ENCODE data around the gene HBZ. TPM values are rescaled to one million over a fixed set of nuclear protein-coding genes. Genes with fewer than 3 reads are reported as not detected.

Gene HBZ
- total and polyA plus RNA-seq, 2 of the 8 experiments (the other 6 are each of a cell fraction or from before 2014, with no cell fraction given): 0.12 TPM; not detected in 1

DNA sequence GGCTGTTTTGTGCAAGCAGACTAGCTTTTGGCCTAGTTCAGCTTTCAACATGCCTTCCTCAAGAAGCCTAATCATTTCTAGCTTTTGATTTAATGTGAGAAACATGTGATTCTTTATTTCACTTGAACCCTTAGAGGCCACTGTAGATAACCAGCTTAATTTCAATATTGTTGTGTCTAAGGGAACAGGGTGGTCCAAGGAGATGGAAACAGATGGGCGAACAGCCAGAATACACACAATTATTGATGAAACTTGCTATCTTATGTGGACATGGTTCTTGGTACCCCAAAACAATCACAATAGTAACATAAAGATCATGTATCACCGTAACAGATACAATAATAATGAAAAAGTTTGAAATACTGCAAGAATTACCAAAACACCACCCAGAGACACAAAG, 18.7 kb upstream of the HBZ start:
- no peak overlapping the region for H3K4me2 ChIP-seq (ENCODE audit: insufficient read depth in 1 of 2, low read depth in 2 of 2, low read length in 2 of 2)
- peaks cover 2% of the 10 kb centered on the region for H3K79me1 ChIP-seq (ENCODE audit: low read depth, low read length)
- no peaks in the 10 kb centered on the region for H3K23me2 ChIP-seq (ENCODE audit: low read depth, low read length)
- no peak overlapping the region for H3K4ac ChIP-seq (replicated peaks; ENCODE audit: insufficient read length, low read depth, low read length)
- no peaks in the 10 kb centered on the region for H3K9me3 ChIP-seq (ENCODE audit: insufficient read depth in 2 of 2, low read depth in 1 of 2, low read length in 1 of 2)
- no peak overlapping the region for H2BK15ac ChIP-seq (ENCODE audit: low read length)
- no peak overlapping the region for H2AK5ac ChIP-seq (ENCODE audit: low read depth, low read length)
- no peak overlapping the region for H2AFZ ChIP-seq (ENCODE audit: low read length)
- H3K56ac ChIP-seq (replicated peaks; ENCODE audit: insufficient read length, low read depth, low read length): no peak overlapping the region
- no peak overlapping the region for H3K9ac ChIP-seq (replicated peaks in 1 of 4; ENCODE audit: extremely low read depth in 1 of 4, low read depth in 3 of 4, low read length in 3 of 4)
- no peak overlapping the region for H3K4me3 ChIP-seq (ENCODE audit: extremely low read depth in 1 of 4, insufficient read depth in 2 of 4, low read depth in 3 of 4, low read length in 4 of 4)
- FAIRE-seq (no peak), DNase-seq (ENCODE audit: low read depth in 1 of 2, low spot score in 2 of 2) (no peak)
- H2BK120ac ChIP-seq (replicated peaks; ENCODE audit: low read depth, low read length): no peak overlapping the region
- H3K23ac ChIP-seq (ENCODE audit: insufficient read length): no peak overlapping the region
- no peak overlapping the region for H2BK12ac ChIP-seq (ENCODE audit: low read depth, low read length)
- H4K20me1 ChIP-seq (replicated peaks in 1 of 2; ENCODE audit: control insufficient read depth in 1 of 2, insufficient read depth in 2 of 2, low read length in 2 of 2): no peaks in the 10 kb centered on the region
- no peaks in the 10 kb centered on the region; a peak in 1 of 7 replicates for H3K4me1 ChIP-seq (replicated peaks in 1 of 4; ENCODE audit: control insufficient read depth in 3 of 4, insufficient read depth in 4 of 4, low read length in 3 of 4)
- no peak overlapping the region for H3K18ac ChIP-seq (ENCODE audit: extremely low read depth, low read length)
- no peak overlapping the region for H4K91ac ChIP-seq (replicated peaks; ENCODE audit: insufficient read length, low read length)
- H4K5ac ChIP-seq (ENCODE audit: insufficient read length, low read depth, low read length): no peak overlapping the region
- H3K27me3 ChIP-seq (replicated peaks in 1 of 4; ENCODE audit: control insufficient read depth in 3 of 4, extremely low read depth in 1 of 4, insufficient read depth in 3 of 4, low read length in 3 of 4): no peaks in the 10 kb centered on the region
- H2BK20ac ChIP-seq (ENCODE audit: low read length): no peak overlapping the region
- no peaks in the 10 kb centered on the region; a peak in 2 of 8 replicates for H3K36me3 ChIP-seq (ENCODE audit: control insufficient read depth in 2 of 4, insufficient read depth in 4 of 4, low read length in 3 of 4)
- CTCF ChIA-PET (ENCODE audit: partially characterized antibody): interaction anchor here (0.6 to 3.5 kb wide), 6 partner anchors 14 to 70 kb away, joined by 3 to 17 read pairs (median 5); no protein-coding TSS in a partner anchor
- WGBS, 2 experiments (ENCODE audit: extremely low coverage in 1 of 2, insufficient coverage in 1 of 2, insufficient read length in 1 of 2, insufficient replicate concordance in 2 of 2, low coverage in 1 of 2, low lambda C conversion rate in 2 of 2, missing lambda C conversion rate in 1 of 2): 89% methylated on average over 2 of the region's 2 CpGs; no CpG with 5 or more reads in 1 of the 2 experiments
- no peak overlapping the region for H2BK5ac ChIP-seq (ENCODE audit: low read depth, low read length)
- no peak overlapping the region for H4K8ac ChIP-seq (ENCODE audit: extremely low read depth, insufficient read depth, low read length)
- POLR2A ChIA-PET (ENCODE audit: partially characterized antibody): interaction anchor here (1.1 to 1.7 kb wide), 2 partner anchors 9 to 29 kb away, joined by 3 to 4 read pairs; no protein-coding TSS in a partner anchor
- no peak overlapping the region for H3K27ac ChIP-seq (ENCODE audit: low read depth, low read length)
- H3K14ac ChIP-seq (ENCODE audit: insufficient read length): no peak overlapping the region
- H3K79me2 ChIP-seq (ENCODE audit: control insufficient read depth in 1 of 2, insufficient read depth in 2 of 2, low read length in 2 of 2): peaks cover 0 to 25% of the 10 kb centered on the region in 2 experiments; a peak in 2 of 4 replicates
- TF ChIP-seq EP300 (IDR thresholded peaks at IDR 0.05; ENCODE audit: borderline replicate concordance in 1 of 2, low read depth in 2 of 2, low read length in 2 of 2) (no peak), TCF12 (IDR thresholded peaks at IDR 0.05; ENCODE audit: low read depth, low read length) (no peak), PHF8 (conservative IDR thresholded peaks at IDR 0.05; ENCODE audit: low read depth, low read length) (no peak), KDM1A (IDR thresholded peaks at IDR 0.05; ENCODE audit: borderline replicate concordance, low read length) (no peak), RFX5 (IDR thresholded peaks at IDR 0.05; ENCODE audit: borderline replicate concordance, low read depth, low read length) (no peak), TAF7 (optimal IDR thresholded peaks at IDR 0.05; ENCODE audit: borderline replicate concordance, low read depth, low read length) (no peak), SUZ12 (IDR thresholded peaks at IDR 0.05; ENCODE audit: low read length) (no peak), TAF1 (IDR thresholded peaks at IDR 0.05; ENCODE audit: low read depth, low read length) (no peak), GTF2F1 (IDR thresholded peaks at IDR 0.05; ENCODE audit: borderline replicate concordance, low read depth, low read length) (no peak), BACH1 (IDR thresholded peaks at IDR 0.05; ENCODE audit: low read length) (no peak), TEAD4 (IDR thresholded peaks at IDR 0.05; ENCODE audit: low read depth, low read length) (no peak)
- TF ChIP-seq, protein P1, sequence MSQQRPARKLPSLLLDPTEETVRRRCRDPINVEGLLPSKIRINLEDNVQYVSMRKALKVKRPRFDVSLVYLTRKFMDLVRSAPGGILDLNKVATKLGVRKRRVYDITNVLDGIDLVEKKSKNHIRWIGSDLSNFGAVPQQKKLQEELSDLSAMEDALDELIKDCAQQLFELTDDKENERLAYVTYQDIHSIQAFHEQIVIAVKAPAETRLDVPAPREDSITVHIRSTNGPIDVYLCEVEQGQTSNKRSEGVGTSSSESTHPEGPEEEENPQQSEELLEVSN (IDR thresholded peaks at IDR 0.05): no peak
